KMS-11 (cell line): Measurements from ENCODE around the gene LETM1.

Source experiments
- H2AFZ ChIP-seq: fragments of 200-600 bp; sonication (generic); 2 replicates; pipeline ENCODE4 v1.6.1; 2016; ENCODE audit warnings: antibody characterized with exemption, mixed run types, low read depth
- H3K27ac ChIP-seq: fragments of 200-600 bp; sonication (generic); 2 replicates; pipeline ENCODE4 v1.6.1; 2016; ENCODE audit warnings: mild to moderate bottlenecking, mixed run types
- H3K27me3 ChIP-seq: fragments of 200-600 bp; sonication (generic); 2 replicates; pipeline ENCODE4 v1.6.1; 2017; ENCODE audit warnings: mild to moderate bottlenecking, low read depth, mixed run types, moderate library complexity; ENCODE audit not compliant: insufficient read depth
- H3K36me3 ChIP-seq: fragments of 200-600 bp; sonication (generic); 2 replicates; pipeline ENCODE4 v1.6.1; 2017; ENCODE audit warnings: mild to moderate bottlenecking, mixed run types; ENCODE audit not compliant: insufficient read depth
- H3K4me1 ChIP-seq: fragments of 200-600 bp; sonication (generic); 2 replicates; pipeline ENCODE4 v1.6.1; 2016; ENCODE audit warnings: mild to moderate bottlenecking, low read depth, mixed run types; ENCODE audit not compliant: poor library complexity, severe bottlenecking
- H3K4me2 ChIP-seq: fragments of 200-600 bp; sonication (generic); 2 replicates; pipeline ENCODE4 v1.7.0; 2016; ENCODE audit warnings: mild to moderate bottlenecking, mixed run types
- H3K4me3 ChIP-seq: fragments of 200-600 bp; sonication (generic); IDR thresholded peaks from 2 replicates; pipeline ENCODE4 v1.6.1; 2017; ENCODE audit warnings: low read depth, low read length, mixed read lengths; ENCODE audit not compliant: insufficient read depth
- H3K79me2 ChIP-seq: fragments of 200-600 bp; sonication (generic); 2 replicates; pipeline ENCODE4 v1.6.1; 2016; ENCODE audit warnings: low read depth, mixed run types; ENCODE audit not compliant: insufficient read depth
- H3K9ac ChIP-seq: fragments of 200-600 bp; sonication (generic); 2 replicates; pipeline ENCODE4 v1.6.1; 2016; ENCODE audit warnings: mild to moderate bottlenecking, mixed run types
- H4K20me1 ChIP-seq: fragments of 200-600 bp; sonication (generic); 2 replicates; pipeline ENCODE4 v1.6.1; 2016; ENCODE audit warnings: mild to moderate bottlenecking, mixed run types; ENCODE audit not compliant: insufficient read depth
- CTCF ChIP-seq: fragments of 200-600 bp; sonication (generic); conservative IDR thresholded peaks from 2 replicates; pipeline ENCODE4 v1.6.1; 2017; ENCODE audit warnings: low read depth, mild to moderate bottlenecking, antibody characterized with exemption, low read length, moderate library complexity, mixed read lengths

LETM1 gene

DNA sequence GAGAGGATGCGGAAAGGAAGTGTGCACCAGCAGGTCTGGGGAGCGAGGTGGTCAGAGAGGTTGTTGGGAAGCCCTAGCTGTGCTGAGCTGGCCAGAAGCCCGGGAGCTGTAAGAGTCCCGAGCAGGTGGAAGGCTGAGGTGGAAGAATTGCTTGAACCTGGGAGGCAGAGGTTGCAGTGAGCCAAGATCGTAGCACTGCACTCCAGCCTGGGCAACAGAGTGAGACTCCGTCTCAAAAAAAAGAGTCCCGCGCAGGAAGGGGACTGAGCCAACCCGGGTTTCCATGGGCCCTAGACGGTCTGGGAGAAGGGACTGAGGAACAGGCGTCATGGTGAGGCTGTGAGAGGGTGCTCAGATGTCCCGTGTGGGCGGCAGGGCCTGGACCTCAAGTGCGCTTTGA lies 75.5 kb downstream of the LETM1 start:
- Histone ChIP-seq H3K4me3 (no peak overlapping the region), H3K27ac (no peak overlapping the region), H3K4me1 (no peaks in the 10 kb centered on the region), H3K27me3 (no peaks in the 10 kb centered on the region), H4K20me1 (no peaks in the 10 kb centered on the region), H3K79me2 (no peaks in the 10 kb centered on the region), H3K36me3 (no peaks in the 10 kb centered on the region), H3K9ac (no peak overlapping the region), H3K4me2 (no peak overlapping the region), H2AFZ (no peak overlapping the region)
- no peak for TF ChIP-seq CTCF

DNA sequence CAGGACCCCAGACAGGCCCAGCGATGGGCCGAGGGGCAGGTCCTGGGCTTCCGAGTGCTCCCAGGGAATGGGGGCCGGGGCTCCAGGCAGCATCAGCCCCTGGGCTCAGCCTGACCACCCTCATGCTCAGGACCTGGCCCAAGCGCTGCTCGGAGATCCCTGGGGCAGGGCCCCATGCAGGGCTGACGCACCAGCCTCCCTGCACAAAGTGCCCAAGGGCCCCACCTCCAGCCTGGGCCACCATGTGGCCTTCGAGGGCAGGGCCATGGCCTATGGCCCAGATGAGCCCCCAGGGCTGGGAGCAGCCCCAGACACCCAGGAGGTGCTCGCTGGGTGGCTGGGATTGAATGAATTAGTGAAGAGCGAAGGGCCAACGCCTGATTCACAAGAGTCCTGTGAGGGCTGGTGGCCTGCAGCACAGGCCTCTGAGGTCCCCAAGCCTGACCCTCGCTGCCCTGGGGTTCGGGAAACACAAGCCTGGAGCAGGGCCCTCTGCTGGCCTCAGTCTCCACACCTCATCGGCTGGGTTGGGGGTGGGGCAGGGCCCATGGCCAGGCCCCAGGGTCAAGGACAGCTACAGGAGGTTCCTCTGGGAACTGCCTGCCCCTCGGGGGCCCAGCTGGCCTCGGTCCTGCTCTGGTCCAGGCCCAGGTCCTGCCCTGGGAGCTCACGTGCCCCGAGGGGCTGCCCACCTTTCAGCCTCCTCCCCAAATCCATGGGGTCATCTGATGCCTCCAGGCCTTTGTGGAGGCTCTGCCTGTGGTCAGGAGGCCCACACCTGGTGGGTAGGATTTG lies 76.2 kb downstream of the LETM1 start:
- Histone ChIP-seq H3K36me3 (no peaks in the 10 kb centered on the region), H3K9ac (no peak overlapping the region), H3K27me3 (no peaks in the 10 kb centered on the region), H3K4me1 (no peaks in the 10 kb centered on the region), H3K4me2 (no peak overlapping the region), H2AFZ (no peak overlapping the region), H3K4me3 (no peak overlapping the region), H3K79me2 (no peaks in the 10 kb centered on the region), H3K27ac (no peak overlapping the region), H4K20me1 (no peaks in the 10 kb centered on the region)
- no peak for TF ChIP-seq CTCF

GRCh38 chr4:1778642-1779392 lies 77.1 kb downstream of the LETM1 start:
- H3K4me1 ChIP-seq = no peaks in the 10 kb centered on the region
- H3K36me3 ChIP-seq = no peaks in the 10 kb centered on the region
- no peak overlapping the region for H3K4me3 ChIP-seq
- no peak for TF ChIP-seq CTCF
- H4K20me1 ChIP-seq = no peaks in the 10 kb centered on the region
- H3K9ac ChIP-seq = no peak overlapping the region
- no peak overlapping the region for H3K27ac ChIP-seq
- no peaks in the 10 kb centered on the region for H3K27me3 ChIP-seq
- no peak overlapping the region for H2AFZ ChIP-seq
- H3K79me2 ChIP-seq = no peaks in the 10 kb centered on the region
- no peak overlapping the region for H3K4me2 ChIP-seq

GRCh38 chr4:1777822-1778641 lies 77.9 kb downstream of the LETM1 start:
- H3K9ac ChIP-seq = no peak overlapping the region

More at GRCh38 chr4:1777822-1778641, 77.9 kb downstream of the LETM1 start:
- Histone ChIP-seq H3K36me3 (no peaks in the 10 kb centered on the region), H4K20me1 (no peaks in the 10 kb centered on the region), H3K27ac (no peak overlapping the region), H3K27me3 (no peaks in the 10 kb centered on the region), H3K4me2 (no peak overlapping the region), H3K4me1 (no peaks in the 10 kb centered on the region), H3K79me2 (no peaks in the 10 kb centered on the region), H2AFZ (no peak overlapping the region), H3K4me3 (no peak overlapping the region)
- no peak for TF ChIP-seq CTCF
